HG03354 (cell line): Measurements from ENCODE around the gene PADI1.

Experiments
- ATAC-seq: cut with Tn5 transposase; IDR thresholded peaks from one replicate; pipeline ENCODE4 v1.9.1; 2021; ENCODE audit warnings: mild to moderate bottlenecking; ENCODE audit not compliant: unreplicated experiment, poor library complexity, severe bottlenecking

PADI1 gene

DNA sequence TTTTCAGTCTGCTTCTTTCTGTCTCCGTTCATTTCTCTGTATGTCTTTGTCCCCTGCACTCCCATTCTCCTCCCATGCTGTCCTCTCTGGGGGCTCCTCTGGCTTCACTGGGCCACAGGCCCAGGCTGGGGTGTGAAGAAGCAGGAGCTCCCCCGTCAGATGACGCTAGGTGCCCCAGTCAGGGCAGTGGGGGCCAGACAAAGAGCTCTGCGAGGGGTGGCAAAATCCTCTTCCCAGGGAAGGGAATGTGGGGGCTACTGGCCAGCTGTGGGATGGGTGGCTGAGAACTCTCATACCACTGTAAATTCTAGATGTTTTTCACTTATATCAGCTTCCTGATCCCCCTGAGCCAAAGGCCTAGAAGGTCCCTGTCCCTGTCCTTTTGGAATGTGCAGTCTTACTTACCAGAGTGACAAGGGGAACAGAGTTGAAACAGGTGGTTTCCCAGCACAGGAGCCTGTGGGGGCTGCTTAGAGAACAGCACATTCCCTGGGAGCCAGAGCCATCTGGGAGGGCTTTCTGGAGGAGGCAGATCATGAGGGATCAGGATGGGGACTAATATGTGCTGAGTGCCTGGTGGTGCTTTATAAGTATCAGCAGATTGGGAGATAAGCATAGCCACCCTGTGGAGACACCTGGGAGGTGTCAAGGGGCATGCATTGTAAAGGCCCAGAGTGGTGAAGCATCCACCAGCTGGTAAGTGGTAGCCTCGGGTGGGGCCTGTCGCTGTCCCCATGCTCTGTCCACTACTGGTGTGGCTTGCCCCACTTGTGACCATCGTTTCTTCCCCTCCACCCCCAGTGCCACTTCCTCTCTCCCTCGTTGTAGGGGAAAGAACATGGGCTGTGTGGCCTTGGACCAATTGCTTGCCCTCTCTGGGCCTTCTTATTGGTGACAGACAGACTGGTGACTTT, 10.1 kb upstream of the PADI1 start:
- no peak for ATAC-seq

DNA sequence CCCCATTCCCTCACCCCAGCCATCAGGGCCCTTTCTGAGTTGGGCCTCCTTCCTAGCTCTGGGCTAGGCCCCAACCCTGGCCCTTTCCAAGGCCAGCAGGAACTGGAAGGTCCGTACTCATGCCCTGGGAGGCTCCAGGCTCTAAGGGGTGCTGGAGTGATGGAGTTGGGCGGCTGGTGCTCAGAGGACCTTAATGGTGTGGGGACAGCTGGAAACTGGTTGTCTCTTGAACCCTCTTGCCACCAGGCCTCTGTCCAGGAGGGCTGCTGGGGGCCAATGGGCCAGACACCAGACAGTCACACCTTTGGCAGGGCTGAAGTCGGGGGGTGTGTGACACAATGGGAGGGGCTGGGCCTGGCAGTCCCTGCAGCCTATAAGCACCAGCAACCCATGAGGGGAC, 9.2 kb upstream of the PADI1 start:
- ATAC-seq, result no peak

DNA sequence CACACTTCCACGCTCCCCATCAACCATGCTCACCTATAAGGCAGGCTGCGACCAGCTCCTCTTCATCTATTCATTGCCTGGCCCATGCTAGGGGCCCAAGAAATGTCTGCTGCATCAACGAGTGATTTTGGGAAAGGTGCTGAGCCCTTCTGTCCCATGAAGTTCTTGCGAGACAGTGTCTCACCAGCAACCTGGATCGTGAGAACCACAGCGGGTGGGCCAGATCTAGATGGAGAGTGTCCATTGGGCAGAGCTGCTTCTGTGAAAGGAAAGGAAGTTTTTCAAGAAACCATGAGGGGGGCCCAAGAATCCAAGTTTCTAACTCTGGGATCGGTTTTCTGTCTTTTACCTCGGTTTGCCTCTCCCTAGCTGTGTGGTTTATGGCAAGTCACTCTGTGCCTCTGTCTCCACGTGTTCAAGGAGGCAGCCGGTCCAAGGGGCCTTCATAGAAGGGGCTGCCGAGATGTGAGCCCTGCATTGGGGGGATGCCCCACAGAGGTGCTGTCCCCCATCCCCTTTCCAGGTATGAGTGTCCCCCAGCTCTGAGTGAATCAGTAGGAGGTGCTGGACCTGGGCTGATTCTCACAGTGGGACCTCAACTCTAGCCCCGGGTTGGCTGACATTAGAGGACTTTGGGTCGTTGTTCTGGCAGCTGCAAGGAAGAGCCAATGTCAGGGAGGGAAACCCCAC, 8.3 kb upstream of the PADI1 start:
- no peak for ATAC-seq

DNA sequence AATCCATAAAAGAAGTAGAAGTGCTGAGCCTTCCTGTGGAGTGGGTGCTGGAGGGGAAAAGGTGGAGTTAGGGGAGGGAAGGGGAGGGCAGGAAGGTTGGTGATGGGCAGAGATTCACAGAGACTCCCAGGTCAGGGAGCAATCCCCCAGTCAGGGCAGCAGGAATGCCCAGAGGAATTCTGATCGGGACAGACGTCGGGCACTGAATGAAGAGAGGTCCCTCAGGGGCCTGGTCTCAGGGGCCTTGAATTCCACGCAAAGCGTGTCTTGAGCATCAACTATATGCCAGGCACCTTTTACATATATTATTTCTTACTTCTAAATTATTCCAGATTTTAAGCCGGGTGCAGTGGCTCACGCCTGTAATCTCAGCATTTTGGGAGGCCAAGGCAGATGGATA, 7.2 kb upstream of the PADI1 start:
- ATAC-seq, result no peak

DNA sequence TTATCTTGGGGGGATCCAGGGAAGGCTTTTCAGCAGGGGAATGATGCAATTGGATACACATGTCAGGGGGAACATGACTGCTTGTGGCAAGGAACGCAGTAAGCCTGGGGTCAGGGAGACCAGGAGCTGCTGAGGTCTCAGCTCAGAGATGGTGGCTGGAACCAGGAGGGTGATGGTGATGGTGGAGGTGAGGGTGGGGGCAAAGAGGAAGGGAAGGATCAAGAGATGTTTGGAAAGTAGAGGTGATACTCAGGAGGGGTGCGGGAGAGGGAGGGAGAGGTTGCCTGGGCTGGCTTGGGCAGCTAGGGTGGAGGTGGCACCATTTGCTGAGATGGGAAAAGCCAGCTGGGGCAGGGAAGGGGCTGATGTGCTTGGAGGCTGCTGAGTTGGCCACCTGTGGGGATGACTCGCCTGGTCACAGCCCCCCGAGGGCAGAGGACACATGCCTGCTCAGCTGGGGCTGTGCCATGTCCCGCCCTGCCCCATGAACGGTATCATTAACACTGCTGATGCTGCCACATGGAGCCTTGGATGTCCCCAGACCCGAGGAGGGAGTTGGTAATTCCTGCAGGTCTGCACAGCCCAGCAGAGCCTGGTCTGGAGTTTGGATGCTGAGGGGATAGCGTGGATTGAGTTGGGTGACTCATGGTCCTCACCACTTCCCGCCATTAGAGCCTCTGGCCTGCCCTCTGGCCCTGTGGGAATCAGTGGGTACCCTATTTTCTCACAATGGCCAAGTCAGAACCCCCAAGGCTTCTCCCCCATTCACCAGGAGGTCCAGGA, 6.3 kb upstream of the PADI1 start:
- no peak for ATAC-seq

DNA sequence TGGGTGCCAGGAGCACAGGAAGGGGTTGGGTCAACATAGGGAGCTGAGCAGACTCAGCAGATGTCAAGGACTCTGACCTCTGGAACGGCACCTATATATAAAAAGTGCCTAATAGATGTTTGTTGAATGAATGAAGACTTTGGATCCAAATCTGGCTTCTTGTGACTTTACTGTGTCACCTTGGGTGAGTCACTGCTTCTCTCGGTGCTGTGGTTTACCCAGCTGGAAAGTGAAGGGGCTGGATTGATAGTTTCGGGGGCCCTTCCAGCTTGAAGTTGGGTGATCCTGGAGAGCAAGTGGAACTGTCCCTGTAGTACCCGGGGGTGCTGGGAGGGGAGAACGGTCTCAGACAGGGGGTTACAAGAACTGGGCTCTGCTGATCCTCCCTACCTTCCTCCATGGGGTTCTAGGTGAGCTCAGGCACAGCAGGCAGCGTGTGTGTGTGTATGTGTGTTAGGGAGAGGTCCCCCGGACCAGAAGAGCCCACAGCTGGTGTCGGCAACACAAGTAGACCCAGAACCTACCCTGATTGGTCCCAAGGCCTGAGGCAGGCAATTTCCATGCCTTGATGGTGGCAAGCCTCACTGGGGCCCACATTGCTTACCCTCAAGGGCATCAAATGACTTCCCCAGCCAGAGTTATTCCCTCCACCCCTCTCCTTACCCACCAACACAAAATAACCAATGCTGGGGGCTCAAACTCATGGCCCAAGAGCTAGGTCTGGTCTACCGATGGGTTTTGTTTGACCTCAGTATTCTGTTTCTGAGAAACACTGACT, 5.5 kb upstream of the PADI1 start:
- ATAC-seq, result no peak

DNA sequence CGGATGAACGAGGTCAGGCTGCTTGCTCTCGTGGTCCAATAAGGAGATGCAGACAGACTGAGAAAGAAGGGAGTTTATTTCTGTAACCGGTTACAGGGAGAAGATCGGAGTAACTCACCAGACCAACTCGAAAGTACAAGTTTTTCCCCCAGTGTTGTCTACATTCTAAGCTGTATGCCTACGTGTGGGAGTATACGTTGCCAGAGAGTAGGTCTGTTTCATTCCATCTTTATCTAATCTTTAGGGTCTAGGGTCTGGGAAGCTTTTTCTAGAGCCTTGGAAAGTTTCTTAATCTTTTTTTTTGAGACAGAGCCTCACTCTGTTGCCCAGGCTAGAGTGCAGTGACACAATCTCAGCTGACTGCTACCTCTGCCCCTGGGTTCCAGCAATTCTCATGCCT, 4.7 kb upstream of the PADI1 start:
- ATAC-seq, result no peak

DNA sequence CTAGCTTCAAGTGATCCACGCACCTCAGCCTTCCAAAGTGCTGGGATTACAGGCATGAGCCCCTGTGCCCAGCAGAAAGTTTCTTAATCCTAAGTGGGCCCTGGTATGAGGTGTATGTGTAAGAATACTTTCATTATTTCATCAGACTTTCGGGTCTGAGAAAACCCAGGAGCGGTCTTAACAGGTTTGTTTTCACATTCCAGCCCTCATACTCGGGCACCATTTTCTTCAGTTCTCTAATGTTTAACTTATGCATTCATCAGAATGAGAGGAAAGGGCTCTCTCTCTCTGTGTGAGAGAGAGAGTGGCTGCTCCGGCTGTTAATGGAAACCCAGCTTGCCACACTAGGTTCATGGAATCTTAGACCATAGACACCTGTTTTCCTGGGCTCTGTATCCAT, 4.2 kb upstream of the PADI1 start:
- ATAC-seq, result no peak

DNA sequence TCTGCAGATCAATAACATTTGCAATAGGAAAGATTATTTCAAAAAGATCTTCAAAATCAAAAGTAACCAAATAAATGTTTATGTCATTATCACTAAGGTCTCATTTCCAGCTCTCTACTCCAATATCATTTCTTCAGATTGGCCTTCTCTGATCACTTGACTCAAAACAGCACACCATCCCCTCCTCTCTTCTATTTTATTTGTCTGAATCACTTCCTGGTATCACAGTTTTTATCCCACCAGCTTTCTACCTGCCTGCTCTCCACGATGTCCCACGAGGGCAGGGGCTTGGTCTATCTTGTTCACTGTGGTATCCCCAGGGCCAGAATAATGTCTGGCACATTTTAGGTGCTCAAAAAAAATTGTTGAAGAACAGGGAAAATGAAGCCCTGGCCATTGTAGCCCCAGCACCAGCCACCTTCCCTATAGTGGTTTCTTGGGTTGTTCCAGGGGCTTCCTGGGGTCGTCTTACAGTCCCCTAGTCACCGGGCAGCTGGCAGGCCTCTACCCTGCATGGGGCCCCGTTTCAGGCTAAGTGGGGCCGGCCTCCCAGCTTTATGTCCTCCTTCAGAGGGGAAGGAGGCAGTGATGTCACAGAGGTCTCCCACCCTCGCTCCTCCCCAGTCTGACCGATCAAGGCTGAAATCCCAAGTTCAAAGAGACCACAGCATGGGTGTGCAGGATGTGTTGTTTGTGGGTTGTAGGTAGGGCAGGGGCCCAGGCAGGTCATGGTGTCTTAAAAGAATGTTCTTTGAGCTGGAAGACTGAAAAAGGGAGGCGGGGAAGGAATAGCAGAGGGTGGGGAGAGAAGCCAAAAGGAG, 3.5 kb upstream of the PADI1 start:
- no peak for ATAC-seq

DNA sequence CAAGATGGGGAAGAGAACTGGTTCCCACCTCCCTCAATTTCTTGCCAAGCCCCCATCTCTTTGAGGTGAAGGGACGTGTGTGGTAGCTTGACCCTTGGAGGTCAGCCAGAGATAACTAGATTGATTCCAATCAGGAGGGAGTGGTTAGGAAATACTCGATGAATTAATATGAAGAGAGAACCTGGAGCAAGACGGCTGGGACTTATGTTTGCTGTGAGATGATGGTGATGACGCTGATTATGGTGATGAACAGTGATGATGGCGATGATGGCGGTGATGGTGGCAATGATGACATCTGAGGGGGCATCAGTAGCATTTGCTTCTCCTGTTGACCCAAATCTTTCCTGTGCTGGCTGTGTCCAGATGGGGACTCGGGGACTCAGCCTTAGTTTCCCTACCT, 724 bp downstream of the PADI1 start:
- no peak for ATAC-seq

DNA sequence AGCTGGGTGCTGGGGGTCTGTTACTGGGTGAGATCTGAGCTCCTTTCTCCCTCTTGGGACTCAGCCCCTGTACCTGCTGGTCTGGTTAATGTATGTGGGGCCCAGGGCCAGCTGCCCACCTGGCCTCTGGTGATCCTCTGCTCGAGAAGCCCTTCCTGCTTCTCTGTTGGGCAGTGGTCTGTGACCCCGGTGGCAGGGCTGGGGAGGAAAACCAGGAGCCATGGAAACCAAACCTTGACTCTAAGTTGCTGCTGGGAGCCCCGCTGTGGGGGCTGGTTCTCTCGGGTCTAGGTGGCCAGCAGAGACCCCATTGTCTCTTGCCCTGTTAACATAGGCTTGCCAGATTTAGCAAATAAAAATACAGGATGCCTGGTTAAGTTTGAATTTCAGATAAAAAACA, 1.3 kb downstream of the PADI1 start:
- ATAC-seq, result no peak

DNA sequence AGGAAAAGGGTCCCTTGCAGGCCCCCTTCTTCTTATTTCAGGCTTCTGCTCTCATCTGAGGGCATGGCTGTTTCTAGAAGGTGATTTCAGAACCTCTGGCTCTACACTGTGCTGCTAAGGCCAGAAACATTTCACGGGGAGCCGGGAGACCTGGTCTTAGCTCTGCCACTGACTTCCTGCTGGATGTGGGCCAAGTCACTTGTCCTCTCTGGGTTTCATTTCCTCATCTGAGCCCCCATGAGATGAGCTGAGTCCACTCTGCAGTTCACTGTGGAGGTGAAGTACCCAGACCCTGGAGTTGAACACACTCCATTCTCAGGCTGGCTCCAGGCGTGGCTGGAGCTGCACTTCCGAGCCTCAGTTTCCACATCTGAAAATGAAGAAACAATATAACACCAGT, 2.1 kb downstream of the PADI1 start:
- ATAC-seq, result peak; percentile 63

DNA sequence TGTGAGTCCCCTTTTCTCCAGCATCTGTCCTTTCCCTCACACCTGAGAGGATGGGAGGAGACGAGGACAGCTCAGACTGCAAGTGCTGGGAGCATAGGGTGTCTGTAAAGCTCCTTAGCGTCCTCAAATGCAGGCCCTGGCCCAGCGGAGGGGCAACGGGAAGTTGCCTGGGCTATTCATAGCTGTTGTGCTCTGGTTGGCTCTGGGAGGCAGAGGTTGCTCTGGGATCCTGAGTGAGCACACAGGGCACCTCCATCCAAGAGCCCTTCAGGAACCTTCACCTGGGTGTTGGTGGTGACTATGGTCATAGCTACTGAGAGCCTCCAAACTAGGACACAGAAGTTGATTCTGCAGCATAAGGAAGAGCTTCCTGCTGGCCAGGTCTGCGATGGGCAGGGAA, 2.6 kb downstream of the PADI1 start:
- ATAC-seq, result peak; percentile 12

DNA sequence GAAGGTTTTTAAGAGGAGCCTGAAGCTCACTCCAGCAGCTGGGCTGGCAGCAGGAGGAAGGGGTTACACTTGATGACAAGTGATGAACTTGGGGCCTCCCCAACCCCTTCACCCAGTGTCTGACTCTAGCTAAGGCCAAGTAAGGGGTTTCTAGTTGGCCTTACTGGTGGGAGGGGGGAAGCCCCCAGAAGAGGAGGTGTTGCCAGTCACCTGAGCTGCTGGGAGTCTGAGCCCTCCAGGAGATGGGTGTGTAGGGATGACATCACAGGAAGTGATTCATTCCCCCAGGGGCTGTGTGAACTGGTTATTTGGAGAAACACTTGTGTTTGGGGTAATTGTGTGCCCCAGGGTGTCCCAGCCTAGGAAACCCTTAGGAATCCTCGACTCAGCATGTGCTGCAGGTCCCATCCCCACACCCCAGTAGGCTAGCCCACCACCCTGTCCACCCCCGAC, 3.1 kb downstream of the PADI1 start:
- ATAC-seq, result peak; percentile 65

DNA sequence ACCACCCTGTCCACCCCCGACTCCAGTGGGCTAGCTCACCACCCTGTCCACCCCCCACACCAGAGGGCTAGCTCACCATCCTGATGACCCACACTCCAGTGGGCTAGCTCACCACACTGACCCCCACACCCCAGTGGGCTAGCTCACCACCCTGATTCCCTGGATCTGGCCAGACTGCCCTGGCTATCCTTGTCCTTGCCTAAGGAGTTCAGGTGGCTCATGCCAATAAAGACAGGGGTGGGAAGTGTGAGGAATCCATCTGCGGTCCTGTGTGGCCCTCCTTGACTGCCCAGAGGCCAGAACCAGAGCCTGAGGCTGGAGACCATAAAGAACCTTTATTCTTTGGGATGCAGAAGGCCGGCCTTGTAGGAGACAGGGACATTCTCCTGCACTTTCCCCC, 3.6 kb downstream of the PADI1 start:
- no peak for ATAC-seq

DNA sequence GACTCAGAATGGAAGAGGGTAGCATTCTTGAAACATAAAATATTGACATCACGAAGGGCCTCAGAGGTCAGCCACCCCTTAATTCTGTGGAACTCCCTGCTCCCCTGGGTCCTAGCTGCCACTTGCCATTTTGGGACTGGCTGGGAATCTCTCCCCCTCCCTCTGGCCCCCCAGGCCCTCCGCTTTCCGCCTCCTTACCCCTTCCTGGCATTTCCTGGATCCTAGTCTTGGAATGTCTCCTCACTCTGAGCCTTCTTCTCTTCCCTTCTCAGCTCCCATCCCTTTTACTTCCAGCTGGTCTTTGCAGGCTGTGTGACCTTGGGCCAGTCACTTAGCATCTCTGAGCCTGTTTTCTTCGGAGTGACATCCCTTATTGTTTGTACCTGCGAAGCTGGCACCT, 4.5 kb downstream of the PADI1 start:
- no peak for ATAC-seq

DNA sequence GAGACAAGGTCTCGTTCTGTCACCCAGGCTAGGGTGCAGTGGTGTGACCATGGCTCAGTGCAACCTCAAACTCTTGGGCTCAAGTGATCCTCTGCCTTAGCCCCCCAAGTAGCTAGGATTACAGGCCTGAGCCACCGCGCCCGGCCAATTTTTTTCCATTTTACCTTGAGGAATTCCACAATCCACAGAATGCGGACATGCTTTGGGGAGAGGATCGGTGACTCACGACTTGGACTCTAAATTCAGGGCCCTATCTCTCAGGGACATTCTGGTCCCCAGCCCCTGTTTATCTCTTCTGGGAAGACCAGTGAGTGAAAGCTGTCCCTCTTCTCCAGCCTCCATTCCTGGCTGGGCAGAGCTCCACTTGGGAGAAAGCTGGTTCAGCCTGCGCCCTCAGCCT, 5.2 kb downstream of the PADI1 start:
- ATAC-seq, result no peak

DNA sequence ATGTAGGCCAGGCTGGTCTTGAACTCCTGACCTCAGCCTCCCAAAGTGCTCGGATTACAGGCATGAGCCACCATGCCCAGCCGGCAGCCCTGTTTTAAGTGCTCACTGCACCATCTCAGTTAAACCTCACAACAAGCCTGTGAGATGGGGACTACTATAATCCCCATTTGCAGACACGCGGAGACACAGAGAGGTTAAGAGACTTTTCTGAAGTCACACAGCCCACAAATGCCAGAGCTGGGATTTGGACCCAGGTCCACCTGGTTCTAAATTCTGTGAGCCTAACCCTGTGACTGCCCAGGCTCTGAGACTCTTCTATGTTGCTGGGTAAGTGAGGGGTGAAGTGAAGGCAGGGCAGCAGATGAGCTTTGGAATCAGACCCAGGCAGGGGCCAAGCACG, 6.4 kb downstream of the PADI1 start:
- ATAC-seq, result no peak

DNA sequence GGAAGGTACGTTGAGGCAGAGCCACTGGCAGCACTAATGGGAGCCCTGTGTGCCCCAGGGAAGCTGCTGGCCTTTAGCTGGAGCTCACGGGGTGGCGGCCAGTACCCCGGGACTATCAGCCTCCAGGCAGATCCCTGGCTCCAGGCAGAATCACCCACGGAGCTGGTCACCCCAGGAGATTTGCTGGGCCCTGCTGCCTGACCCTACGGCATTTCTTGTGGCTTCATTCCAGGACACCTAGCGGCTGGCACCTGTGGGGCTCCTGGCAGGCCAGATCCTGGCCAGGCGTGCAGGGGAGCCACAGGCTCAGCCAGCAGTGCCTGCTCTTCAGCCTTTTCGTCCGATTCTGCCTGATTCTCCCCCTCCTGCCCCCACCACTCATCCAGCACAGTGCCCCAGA, 7.1 kb downstream of the PADI1 start:
- no peak for ATAC-seq
